ENCODE data around the gene TRPM4. TPM values are rescaled to one million over a fixed set of nuclear protein-coding genes. Genes with fewer than 3 reads are reported as not detected.

TRPM4 gene
- total RNA-seq, 1 donor, result 15.9 TPM

DNA sequence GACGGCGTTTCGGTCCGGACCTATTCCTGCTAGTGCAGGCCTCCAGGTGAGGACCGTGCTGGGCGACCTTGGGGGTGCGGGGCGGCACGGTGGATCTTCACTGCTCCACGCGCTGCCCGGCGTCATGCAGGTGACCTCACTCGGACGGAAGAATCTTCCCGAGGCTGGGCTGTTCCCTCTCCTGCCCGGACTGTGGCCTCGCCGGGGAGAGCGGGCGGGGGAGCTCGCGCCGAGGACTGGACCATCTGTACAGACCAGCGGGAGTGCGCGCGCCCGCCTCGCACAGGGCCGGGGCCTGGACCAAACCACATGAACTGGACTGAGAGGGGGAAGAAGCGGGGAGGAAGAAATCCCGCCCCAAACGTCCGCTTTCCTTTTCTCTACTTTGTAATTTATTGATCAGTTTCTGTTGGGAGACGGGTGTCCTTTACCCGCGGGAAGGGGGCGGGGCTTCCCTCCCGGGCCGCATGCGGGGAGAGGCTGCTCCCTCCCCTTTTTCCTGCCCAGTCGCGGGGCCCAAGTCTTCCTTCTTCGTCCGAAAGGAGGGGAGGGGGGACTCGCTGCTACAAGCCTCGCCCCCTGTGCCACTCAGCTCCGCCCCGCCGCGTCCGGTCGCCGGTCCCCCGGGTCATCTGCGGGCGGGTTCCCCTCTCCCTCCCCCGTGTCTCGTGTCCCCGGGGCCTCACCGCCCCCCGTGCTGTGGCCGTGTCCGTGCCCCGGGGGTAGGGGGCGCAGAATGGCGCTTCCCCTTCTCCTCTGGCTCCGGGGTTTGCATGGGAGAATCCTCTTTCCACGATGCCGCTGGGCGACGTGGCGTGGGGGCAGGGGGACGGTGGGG lies 7.3 kb upstream of the TRPM4 start:
- no peaks in the 10 kb centered on the region for H3K36me3 ChIP-seq (ENCODE audit: insufficient read depth, low read length)
- H3K4me3 ChIP-seq (ENCODE audit: insufficient read depth, low read length), result peak overlapping the region; percentile 92
- peak overlapping the region; percentile 60 for H3K27ac ChIP-seq (ENCODE audit: low read depth, low read length)
- no peaks in the 10 kb centered on the region for H4K20me1 ChIP-seq (ENCODE audit: insufficient read depth, low read length)
- H3K4me2 ChIP-seq (ENCODE audit: insufficient read depth, low read length), result peak overlapping the region; percentile 98
- no peak for TF ChIP-seq CTCF (IDR thresholded peaks at IDR 0.05; ENCODE audit: extremely low read depth, low read depth, low read length)
- peak overlapping the region; percentile 95 for H2AFZ ChIP-seq (ENCODE audit: low read length)
- peak; percentile 97 for DNase-seq (ENCODE audit: insufficient read length, low spot score, missing footprints)
- H3K27me3 ChIP-seq (ENCODE audit: insufficient read depth, low read length), result no peaks in the 10 kb centered on the region
- no peaks in the 10 kb centered on the region for H3K79me2 ChIP-seq (ENCODE audit: insufficient read depth, low read length)
- H3K9me3 ChIP-seq (ENCODE audit: low read depth, low read length), result no peaks in the 10 kb centered on the region
- peaks cover 28% of the 10 kb centered on the region for H3K4me1 ChIP-seq (ENCODE audit: insufficient read depth, low read length)

DNA sequence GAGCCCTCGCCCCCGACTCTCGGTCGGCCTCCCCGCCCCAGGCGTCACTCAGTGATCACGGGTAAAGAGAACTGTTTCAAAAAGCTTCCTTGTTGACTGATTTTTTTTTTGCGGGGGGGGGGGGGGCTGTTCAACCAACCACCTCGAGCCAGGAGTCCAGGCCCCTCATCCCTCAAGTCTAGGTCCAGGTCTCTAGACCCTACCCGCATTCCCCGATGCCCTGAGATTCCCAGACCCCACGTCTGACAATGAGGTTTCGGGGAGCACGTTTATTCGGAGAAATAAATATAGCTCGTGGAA lies 6.7 kb upstream of the TRPM4 start:
- peak overlapping the region; percentile 98 for H3K4me2 ChIP-seq (ENCODE audit: insufficient read depth, low read length)
- H4K20me1 ChIP-seq (ENCODE audit: insufficient read depth, low read length), result no peaks in the 10 kb centered on the region
- peak; percentile 76 for DNase-seq (ENCODE audit: insufficient read length, low spot score, missing footprints)
- peaks cover 24% of the 10 kb centered on the region for H3K4me1 ChIP-seq (ENCODE audit: insufficient read depth, low read length)
- H3K79me2 ChIP-seq (ENCODE audit: insufficient read depth, low read length), result no peaks in the 10 kb centered on the region
- H3K27ac ChIP-seq (ENCODE audit: low read depth, low read length), result no peak overlapping the region
- peak overlapping the region; percentile 92 for H3K4me3 ChIP-seq (ENCODE audit: insufficient read depth, low read length)
- TF ChIP-seq CTCF (IDR thresholded peaks at IDR 0.05; ENCODE audit: extremely low read depth, low read depth, low read length), result no peak
- peak overlapping the region; percentile 95 for H2AFZ ChIP-seq (ENCODE audit: low read length)
- H3K27me3 ChIP-seq (ENCODE audit: insufficient read depth, low read length), result peaks cover 3% of the 10 kb centered on the region
- no peaks in the 10 kb centered on the region for H3K9me3 ChIP-seq (ENCODE audit: low read depth, low read length)
- no peaks in the 10 kb centered on the region for H3K36me3 ChIP-seq (ENCODE audit: insufficient read depth, low read length)

- H3K27me3 ChIP-seq (ENCODE audit: insufficient read depth, low read length), result peaks cover 3% of the 10 kb centered on the region
- TF ChIP-seq CTCF (IDR thresholded peaks at IDR 0.05; ENCODE audit: extremely low read depth, low read depth, low read length), result no peak
- no peaks in the 10 kb centered on the region for H3K36me3 ChIP-seq (ENCODE audit: insufficient read depth, low read length)
- no peaks in the 10 kb centered on the region for H3K79me2 ChIP-seq (ENCODE audit: insufficient read depth, low read length)
- no peak overlapping the region for H2AFZ ChIP-seq (ENCODE audit: low read length)
- H3K27ac ChIP-seq (ENCODE audit: low read depth, low read length), result no peak overlapping the region
- H3K4me1 ChIP-seq (ENCODE audit: insufficient read depth, low read length), result peaks cover 20% of the 10 kb centered on the region
- no peaks in the 10 kb centered on the region for H3K9me3 ChIP-seq (ENCODE audit: low read depth, low read length)
- H3K4me3 ChIP-seq (ENCODE audit: insufficient read depth, low read length), result peak overlapping the region; percentile 92
- no peaks in the 10 kb centered on the region for H4K20me1 ChIP-seq (ENCODE audit: insufficient read depth, low read length)
- H3K4me2 ChIP-seq (ENCODE audit: insufficient read depth, low read length), result peak overlapping the region; percentile 98
- DNase-seq (ENCODE audit: insufficient read length, low spot score, missing footprints), result peak; percentile 89
Observed at GRCh38 chr19:49151267-49152118, 6.1 kb upstream of the TRPM4 start.

DNA sequence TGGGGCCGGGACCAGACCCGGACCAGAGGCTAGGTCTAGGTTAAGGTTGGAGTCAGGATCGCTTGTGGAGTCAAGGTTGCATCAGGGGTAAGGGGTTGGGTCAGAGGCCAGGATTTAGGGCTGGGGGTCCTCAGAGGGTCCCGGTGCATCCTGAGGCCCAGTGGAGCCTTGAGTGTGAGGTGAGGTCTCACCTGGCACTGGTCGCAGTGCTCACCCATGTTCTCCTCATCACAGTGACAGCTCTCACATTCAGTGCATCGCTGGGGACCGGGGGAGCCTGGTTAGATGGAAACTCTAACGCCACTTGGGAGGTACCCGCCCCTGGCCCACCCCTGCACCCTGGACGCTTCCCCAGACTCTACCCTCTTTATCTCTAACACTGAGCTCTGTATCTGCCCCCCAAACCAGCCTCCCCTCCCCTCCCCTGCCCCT lies 5.5 kb upstream of the TRPM4 start:
- Histone ChIP-seq H3K4me3 (ENCODE audit: insufficient read depth, low read length) (peak overlapping the region; percentile 3), H2AFZ (ENCODE audit: low read length) (no peak overlapping the region), H3K9me3 (ENCODE audit: low read depth, low read length) (no peaks in the 10 kb centered on the region), H4K20me1 (ENCODE audit: insufficient read depth, low read length) (no peaks in the 10 kb centered on the region), H3K27me3 (ENCODE audit: insufficient read depth, low read length) (peaks cover 3% of the 10 kb centered on the region), H3K79me2 (ENCODE audit: insufficient read depth, low read length) (no peaks in the 10 kb centered on the region), H3K4me2 (ENCODE audit: insufficient read depth, low read length) (no peak overlapping the region), H3K36me3 (ENCODE audit: insufficient read depth, low read length) (no peaks in the 10 kb centered on the region), H3K27ac (ENCODE audit: low read depth, low read length) (no peak overlapping the region), H3K4me1 (ENCODE audit: insufficient read depth, low read length) (peaks cover 20% of the 10 kb centered on the region)
- TF ChIP-seq CTCF (IDR thresholded peaks at IDR 0.05; ENCODE audit: extremely low read depth, low read depth, low read length), result no peak
- peak; percentile 54 for DNase-seq (ENCODE audit: insufficient read length, low spot score, missing footprints)

All from osteoblast (primary cell).